ENCODE results near the gene RNF157. TPM values are rescaled to one million over a fixed set of nuclear protein-coding genes. Genes with fewer than 3 reads are reported as not detected.

The RNF157 gene
- total RNA-seq, 4 donors from 2014 or later = 8.4 to 23.5 (median 17.4) TPM

DNA sequence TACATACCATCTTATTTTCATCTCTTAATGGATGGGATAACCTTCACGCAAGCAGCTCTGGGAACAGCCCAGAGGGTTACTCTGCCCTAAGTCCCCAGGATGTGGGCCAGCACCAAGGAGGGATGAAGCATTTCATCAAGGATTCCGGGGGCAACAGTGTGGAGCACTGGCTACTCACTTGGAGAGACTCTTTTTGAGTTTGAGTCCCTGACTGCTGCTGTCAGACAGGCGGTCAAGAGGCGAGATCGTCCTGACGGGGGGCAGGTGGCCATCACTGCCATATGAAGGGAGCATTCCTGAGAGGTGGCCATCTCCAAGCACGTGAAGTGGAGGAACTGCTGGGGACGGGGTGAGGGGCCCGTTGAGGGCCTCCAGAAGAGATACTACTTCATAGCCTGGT is 81.1 kb downstream of the RNF157 start:
- TF ChIP-seq, protein P1, sequence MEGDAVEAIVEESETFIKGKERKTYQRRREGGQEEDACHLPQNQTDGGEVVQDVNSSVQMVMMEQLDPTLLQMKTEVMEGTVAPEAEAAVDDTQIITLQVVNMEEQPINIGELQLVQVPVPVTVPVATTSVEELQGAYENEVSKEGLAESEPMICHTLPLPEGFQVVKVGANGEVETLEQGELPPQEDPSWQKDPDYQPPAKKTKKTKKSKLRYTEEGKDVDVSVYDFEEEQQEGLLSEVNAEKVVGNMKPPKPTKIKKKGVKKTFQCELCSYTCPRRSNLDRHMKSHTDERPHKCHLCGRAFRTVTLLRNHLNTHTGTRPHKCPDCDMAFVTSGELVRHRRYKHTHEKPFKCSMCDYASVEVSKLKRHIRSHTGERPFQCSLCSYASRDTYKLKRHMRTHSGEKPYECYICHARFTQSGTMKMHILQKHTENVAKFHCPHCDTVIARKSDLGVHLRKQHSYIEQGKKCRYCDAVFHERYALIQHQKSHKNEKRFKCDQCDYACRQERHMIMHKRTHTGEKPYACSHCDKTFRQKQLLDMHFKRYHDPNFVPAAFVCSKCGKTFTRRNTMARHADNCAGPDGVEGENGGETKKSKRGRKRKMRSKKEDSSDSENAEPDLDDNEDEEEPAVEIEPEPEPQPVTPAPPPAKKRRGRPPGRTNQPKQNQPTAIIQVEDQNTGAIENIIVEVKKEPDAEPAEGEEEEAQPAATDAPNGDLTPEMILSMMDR (IDR thresholded peaks at IDR 0.05) = no peak
- DNase-seq (ENCODE audit: low spot score) (no peak), ATAC-seq (ENCODE audit: low FRiP score) (no peak)

DNA sequence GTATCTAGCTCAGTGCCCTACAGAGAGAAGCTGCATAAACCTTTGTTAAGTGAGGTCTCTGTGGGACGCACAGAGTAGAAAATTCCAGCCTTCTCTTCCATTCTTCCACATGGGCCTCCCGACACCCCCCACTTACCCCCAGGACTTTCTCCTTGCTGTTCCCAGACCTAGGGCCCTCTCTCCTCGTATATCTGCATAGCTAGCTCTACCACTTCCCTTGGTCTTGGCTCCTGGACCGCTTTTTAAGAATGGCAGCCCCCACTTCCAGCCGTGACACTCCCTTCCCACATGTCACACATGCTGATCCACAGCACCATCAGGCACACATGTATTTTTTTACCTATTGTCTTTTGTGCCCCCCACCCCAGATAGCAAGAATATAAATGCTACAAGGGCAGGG is 82.5 kb downstream of the RNF157 start:
- TF ChIP-seq, protein P1 (IDR thresholded peaks at IDR 0.05) = no peak
- no peak for ATAC-seq (ENCODE audit: low FRiP score)
- no peak for DNase-seq (ENCODE audit: low spot score)

DNA sequence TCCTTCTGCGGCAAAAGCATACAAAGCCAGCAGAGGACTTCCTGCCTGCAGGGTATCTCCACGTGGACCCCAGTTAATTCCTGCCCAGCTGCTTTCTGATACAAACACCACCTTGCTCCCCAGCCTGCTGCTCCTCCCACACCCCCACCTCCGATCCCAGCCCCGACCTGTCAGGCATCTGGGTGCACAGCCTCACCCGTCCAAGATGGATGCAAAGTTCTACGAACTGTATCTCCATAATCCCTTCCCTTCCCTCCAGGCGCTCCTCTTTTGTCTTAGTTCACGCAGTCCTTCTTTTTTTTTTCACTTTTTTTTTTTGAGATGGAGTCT is 83.7 kb downstream of the RNF157 start:
- DNase-seq (ENCODE audit: low spot score) (no peak), ATAC-seq (ENCODE audit: low FRiP score) (no peak)
- TF ChIP-seq, protein P1 (IDR thresholded peaks at IDR 0.05) = no peak

DNA sequence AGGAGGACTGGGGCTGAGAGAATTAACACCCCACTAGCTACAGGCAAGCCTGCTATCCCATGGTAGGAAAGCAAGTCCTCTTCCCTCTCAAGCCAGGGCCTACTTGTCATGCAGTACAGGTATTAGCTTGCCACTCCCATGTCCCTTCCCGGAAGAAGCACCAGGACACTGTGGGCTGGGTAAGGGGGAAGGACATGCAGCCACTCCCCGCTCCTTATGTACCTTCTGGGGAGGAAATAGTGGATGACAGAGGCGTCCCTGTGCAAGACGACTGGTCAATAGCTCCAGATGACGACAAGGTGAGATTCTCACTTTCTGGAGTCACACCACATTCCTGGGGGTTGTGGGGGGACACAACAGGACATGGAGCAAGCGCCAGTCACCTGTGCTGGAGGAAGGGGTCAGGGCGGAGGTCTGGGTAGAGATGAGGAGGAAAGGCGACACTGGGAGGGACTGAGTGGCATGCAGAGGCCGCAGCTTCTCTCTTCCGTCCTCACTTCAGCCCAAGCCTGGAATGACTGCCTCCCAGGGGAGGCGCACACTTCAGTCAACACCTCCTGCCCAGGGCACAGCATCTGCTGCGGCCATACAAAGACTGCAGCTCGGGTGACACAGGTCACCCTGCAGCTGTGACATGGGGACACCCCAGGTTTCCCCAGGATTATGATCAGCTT is 84.2 kb downstream of the RNF157 start:
- ATAC-seq (ENCODE audit: low FRiP score) = no peak
- TF ChIP-seq, protein P1 (IDR thresholded peaks at IDR 0.05) = no peak
- DNase-seq (ENCODE audit: low spot score) = no peak

DNA sequence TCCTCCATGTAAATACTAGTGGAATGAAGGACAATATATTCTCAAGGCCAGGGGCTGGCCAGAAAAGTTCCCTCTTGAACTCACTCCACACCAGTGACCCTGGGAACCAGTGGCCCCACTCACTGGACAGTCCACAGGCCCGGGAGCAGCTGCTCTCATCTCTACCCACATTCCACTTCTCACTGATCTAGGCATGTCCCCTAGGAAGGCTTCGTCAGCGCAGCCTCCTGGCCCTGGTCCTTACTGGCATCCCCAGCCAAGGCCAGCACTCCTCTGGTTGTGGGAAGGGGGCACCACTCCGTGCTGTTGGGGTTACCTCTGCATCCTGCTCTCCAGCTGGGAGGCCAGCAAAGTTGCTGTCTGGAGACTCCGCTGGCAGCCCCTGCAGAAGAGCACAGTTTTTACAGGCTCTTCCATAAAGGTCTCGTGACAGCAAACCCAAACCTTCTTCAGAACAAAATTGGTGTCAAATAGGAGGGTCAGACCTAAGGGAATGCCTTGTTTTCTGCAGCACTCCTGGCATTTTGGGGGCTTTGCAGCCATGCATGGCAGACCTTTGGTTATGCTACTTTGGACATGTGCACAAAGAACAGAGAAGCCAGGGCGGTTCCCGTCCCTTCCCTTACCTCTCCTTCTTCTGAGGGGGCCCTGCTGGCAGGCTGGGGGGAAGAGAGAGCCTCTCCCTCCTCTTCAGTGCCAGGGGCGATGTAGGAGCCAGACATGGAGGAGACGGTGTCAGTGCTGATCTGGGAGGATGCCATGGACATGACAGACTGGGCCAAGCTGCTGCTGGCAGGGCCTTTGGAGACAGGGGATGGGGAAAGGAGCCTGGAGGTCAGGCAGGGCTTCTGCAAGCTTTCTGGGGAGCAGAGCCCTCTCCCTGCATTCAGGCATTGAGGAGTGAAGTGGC is 85.1 kb downstream of the RNF157 start:
- TF ChIP-seq, protein P1 (IDR thresholded peaks at IDR 0.05) = no peak
- ATAC-seq (ENCODE audit: low FRiP score) (no peak), DNase-seq (ENCODE audit: low spot score) (no peak)

DNA sequence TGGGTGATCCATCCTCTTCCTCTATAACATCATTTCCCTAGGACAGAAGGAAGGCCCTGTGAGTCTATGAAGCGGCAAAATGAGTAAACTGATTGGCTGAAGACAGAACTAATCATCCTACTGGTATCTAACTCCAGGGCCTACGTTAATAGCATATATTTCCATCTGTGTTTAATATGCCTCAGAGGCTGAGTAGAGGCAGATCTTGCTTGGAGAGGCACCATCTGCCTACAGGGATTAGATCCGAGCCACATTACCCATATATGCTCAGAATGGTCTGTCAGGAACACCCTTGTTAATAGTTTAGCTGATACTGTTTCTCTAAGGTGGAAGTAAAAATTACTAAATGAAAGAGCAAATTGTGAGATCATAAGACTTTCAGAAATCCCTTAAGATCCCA is 86.0 kb downstream of the RNF157 start:
- TF ChIP-seq, protein P1 (IDR thresholded peaks at IDR 0.05) = no peak
- ATAC-seq (ENCODE audit: low FRiP score) (no peak), DNase-seq (ENCODE audit: low spot score) (no peak)

Data from omental fat pad (tissue), 4 donors.